ENCODE data around the gene ZNF385A.

DNA sequence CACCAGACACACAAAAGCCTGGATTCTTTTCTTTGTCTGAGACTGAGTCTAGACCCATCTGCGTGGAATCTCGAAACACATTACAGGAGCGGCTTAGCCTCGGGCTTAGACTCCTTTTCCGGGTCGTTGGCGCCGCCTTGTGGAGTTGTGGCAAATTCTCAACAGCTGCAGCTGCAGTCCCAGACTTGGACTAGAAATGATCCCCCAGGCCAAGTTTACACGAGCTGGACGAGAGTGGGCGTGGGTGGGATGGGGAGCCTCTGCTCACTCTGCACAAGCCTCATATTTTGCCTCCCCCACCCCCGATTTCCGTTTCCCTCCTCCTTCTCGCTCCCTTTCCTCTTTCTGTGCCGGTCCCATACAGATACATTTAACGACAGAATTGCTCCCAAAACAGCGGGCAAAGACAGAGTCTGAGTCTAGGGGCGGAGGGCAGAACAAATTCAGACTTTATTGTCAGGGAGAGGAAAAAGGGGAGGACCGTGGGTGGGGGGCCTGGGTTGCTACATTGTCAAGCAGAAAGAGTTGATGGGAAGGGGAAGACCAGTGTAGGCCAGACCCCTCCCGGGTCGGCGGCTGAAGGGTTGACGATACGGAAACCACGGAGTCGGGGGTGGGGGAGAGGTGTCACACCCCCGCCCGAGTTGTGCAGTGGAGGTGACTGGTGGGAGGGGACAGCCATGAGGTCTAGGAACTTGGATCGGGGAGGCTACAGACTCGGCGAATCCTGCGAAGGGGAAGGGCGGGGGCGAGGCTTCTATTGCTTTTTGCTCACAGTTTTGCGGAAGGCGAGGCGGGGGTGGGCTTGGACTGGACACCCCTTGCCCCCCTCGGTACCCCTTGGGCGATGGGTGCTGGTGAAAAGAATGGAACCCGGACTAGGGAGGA, 15.6 kb downstream of the ZNF385A start:
- TF ChIP-seq, protein P1, sequence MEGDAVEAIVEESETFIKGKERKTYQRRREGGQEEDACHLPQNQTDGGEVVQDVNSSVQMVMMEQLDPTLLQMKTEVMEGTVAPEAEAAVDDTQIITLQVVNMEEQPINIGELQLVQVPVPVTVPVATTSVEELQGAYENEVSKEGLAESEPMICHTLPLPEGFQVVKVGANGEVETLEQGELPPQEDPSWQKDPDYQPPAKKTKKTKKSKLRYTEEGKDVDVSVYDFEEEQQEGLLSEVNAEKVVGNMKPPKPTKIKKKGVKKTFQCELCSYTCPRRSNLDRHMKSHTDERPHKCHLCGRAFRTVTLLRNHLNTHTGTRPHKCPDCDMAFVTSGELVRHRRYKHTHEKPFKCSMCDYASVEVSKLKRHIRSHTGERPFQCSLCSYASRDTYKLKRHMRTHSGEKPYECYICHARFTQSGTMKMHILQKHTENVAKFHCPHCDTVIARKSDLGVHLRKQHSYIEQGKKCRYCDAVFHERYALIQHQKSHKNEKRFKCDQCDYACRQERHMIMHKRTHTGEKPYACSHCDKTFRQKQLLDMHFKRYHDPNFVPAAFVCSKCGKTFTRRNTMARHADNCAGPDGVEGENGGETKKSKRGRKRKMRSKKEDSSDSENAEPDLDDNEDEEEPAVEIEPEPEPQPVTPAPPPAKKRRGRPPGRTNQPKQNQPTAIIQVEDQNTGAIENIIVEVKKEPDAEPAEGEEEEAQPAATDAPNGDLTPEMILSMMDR (IDR thresholded peaks at IDR 0.05; ENCODE audit: insufficient read depth, low read depth, low read length) = peak; percentile 95
- no peak for TF ChIP-seq EZH2 (IDR thresholded peaks at IDR 0.05; ENCODE audit: insufficient read depth, low read length)
